Heart left ventricle (tissue), 13 donors: ENCODE measurements around the gene SRCIN1.
"Not testable (repeated sequence)": the region's sequence is repeated elsewhere in the genome, so short reads cannot be mapped to it uniquely, and the experiment has no call there.

ENCODE experiments used
- POLR2A ChIP-seq, 2 donors: fragments of 450-650 bp; IDR thresholded peaks; one replicate each; pipeline ENCODE4 v1.6.1; 2017; ENCODE audit warnings: antibody characterized with exemption in 2 of 2, mild to moderate bottlenecking in 2 of 2, moderate library complexity in 2 of 2
- TF ChIP-seq, protein P1 (sequence below), 12 donors: fragments of 200-600 bp; sonication (generic) in 4 of 12; IDR thresholded peaks; one replicate each; pipeline versions ENCODE4 v1.5.0 to v1.8.0; 2018 to 2022; ENCODE audit warnings: antibody characterized with exemption in 12 of 12, mild to moderate bottlenecking in 5 of 12
- donor health status: ischemic (EF 13 %, LVEDD 7.1; RV severe dilation, severe dysfunction).
- donor health status: DM: no; HTN: yes; CAD: no.
- donor health status: DM: no; HTN: no; CAD: no.
- donor health status: ischemic (EF 25% LVEDD 6.9; RV normal size, moderate dysfunction).
- donor health status: ischemic (EF 25% LVEDD 5.7; RV mildly dilated, moderate dysfunction).
- donor health status: ischemic (EF 35%, LVEDD 5.7; RV mildly dilated, moderate dysfunction).
- donor health status: nonischemic (EF 11% LVEDD 7.7; RV severe dilation, severe dysfunction).
- donor health status: DM: yes; HTN: yes; CAD: no.
- donor health status: PGD.
- donor health status: ischemic (EF 29% LVEDD 5.4; RV normal size, mild dysfunction).
- donor health status: nonischemic (EF 23%, LVEDD 6.1; RV moderate dilation, normal function).

DNA sequence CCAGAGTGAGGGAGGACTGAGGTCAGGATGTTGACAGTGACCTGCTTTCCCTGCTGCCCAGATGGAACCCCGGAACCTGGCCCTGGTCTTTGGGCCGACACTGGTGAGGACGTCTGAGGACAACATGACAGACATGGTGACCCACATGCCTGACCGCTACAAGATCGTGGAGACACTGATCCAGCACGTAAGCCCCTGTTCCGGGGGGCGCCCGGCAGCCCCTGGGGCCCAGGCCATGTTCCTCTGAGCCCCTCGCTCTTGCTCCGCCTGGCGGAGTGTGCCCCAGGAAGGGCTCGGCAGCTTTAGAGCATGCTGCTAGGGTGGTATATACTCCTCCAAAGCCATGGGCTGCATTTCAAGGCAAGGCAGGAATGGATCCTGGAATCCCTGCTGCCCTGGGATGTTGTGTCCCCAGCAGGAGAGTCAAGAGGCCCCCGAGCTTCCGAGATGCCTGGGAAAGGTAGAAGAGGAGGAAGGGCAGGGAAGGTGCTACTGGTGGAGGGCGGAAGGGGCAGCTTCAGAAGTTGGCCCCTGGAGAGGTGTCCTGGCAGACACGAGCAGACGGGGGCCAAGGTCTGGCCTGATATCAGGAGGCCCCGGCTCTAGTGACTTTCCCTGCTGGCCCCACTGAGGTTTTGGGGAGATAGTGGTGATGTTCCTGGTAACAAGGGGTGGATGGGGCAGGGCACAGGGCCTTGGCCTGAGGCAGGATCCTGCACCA is 114.2 kb downstream of the SRCIN1 start:
- TF ChIP-seq, protein P1, sequence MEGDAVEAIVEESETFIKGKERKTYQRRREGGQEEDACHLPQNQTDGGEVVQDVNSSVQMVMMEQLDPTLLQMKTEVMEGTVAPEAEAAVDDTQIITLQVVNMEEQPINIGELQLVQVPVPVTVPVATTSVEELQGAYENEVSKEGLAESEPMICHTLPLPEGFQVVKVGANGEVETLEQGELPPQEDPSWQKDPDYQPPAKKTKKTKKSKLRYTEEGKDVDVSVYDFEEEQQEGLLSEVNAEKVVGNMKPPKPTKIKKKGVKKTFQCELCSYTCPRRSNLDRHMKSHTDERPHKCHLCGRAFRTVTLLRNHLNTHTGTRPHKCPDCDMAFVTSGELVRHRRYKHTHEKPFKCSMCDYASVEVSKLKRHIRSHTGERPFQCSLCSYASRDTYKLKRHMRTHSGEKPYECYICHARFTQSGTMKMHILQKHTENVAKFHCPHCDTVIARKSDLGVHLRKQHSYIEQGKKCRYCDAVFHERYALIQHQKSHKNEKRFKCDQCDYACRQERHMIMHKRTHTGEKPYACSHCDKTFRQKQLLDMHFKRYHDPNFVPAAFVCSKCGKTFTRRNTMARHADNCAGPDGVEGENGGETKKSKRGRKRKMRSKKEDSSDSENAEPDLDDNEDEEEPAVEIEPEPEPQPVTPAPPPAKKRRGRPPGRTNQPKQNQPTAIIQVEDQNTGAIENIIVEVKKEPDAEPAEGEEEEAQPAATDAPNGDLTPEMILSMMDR (IDR thresholded peaks at IDR 0.05) = not testable (repeated sequence)
- not testable (repeated sequence) for TF ChIP-seq POLR2A (IDR thresholded peaks at IDR 0.05)
